Activated gamma-delta T cell treated with anti-CD3 and anti-CD28 coated beads, Interleukin-2, amount 50 U/mL, for 16 hours (primary cell): Measurements from ENCODE around the gene MITF.

Experiments
- DNase-seq: peaks from one replicate; pipeline ENCODE4 v3.0.0-alpha.2; 2020; ENCODE audit warnings: low read depth

Gene MITF

DNA sequence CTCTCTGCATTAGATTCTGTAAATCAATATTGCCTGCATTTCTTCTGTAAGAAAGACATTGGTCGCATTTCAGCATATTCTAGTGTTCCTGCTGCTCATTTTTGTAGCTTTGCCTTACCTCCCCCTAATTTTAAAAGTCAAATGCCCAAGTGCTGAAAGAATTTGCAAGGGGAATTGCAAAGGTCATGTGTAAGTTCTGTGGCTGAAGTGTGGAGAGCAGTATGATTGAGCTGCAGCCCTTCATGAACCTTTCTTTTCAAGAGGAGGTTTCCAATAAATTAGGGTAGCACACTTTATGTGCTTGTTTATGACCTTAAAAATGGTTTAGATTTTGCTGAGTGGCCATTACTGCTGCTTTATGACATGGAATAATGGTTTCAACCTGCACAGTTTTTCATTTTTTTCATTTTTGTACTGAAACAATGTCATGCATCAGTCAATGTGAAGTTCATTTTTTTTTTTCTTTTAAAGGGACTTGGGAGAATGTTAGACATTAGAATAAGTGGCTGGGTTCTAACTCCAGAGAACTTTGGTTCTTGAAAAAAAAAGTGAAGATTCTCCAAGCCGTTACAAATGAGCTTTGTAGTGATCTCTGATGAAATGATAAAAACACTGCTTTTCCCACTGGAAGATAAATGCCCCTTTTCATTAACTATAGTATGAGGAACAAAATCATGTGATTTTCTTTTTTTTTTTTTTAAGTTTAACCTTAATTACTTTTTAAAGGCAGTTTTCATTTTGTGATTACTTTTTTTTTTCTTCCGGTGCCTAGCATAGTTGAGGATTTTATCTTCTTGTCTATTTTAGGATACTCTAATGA lies 99.6 kb downstream of the MITF start:
- no peak for DNase-seq

DNA sequence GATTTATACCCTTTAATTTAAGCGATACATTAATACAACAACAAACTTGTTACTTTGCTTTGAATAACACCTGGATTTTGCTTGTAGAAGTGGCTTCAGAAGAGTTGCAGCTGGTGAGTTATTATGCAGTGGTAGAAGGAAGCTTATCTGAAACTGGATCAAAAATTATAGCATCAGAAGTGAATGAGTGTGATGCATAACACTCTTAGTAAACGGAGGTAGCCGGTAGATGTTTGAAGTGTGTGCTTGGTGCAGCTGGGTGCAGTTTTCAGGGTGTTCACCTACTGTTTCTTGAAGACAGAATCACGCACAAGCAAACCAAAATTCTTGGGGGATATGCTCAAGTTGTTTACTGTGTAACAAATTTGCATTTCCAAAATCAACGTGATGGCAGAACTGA lies 103.1 kb downstream of the MITF start:
- DNase-seq: no peak

DNA sequence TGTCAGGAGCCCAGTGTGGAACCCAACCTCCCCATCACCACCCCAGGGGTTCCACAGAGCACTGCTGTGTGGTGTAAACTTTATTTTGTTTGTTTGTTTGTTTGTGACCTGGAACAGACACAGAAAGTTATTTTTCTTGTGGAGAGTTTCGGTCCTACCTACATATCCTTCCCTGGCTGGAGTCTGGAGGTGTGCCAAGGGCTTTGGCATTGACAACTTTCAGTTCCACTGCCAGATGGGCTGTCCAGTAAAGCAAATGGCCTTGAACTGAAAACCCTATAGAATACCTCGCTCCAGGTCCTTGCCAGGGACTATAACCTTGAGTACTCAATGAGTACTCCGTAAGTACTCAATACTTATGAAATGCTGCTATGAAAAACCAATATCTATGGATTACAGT lies 103.5 kb downstream of the MITF start:
- no peak for DNase-seq

DNA sequence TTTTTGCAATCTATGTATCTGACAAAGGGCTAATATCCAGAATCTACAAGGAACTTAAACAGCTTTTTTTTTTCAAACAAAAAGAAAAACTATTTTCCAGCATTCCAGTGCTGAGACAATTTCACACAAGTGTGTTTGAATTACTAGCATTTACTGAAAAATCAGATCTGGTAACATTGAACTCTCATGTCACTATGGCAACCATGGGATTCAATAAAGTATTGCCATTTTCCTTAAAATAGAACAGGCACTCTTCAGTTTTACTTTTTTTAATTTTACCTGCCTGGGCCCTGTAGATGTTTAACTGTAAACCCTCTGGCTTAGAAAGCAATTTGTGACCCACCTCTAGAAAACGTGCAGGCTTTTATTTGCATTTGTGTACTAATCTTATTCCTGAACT lies 105.4 kb downstream of the MITF start:
- no peak for DNase-seq

DNA sequence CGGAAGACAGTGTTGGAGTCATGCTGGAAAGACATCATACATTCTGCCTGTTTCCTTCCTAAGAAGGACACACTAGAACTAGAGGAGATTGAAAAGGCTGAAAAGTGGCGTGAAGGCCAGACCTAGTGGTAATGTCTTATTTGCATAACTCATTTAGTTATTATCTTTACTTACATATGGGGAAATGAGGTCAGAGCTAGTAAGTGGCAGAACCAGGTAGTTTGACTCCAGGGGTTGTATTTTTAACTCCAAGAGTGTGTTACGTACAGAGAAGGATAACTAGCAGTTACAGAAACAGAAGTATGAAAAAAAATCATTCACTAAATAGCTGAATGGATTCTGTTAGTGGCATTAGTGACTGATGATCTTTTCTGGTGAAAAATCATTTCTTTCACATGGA lies 108.0 kb downstream of the MITF start:
- no peak for DNase-seq

DNA sequence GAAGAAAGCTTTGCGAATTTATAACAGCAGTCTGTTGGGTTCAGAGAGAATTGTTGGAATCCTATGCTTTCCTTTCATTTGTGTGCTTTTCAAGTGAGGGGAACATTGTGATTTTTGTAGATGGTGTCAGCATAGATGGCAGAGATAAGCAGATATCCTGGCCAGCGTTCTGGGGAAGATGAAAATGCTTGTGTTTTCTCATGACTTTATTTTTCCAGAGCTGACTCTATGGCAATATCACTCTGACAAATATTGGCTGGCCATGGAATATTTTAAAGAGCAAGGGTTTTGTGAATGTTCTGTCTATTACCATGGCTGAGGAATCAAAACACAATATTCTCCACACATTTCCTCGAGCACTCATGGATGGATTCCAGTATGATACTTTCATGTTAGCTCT lies 108.8 kb downstream of the MITF start:
- DNase-seq: no peak

DNA sequence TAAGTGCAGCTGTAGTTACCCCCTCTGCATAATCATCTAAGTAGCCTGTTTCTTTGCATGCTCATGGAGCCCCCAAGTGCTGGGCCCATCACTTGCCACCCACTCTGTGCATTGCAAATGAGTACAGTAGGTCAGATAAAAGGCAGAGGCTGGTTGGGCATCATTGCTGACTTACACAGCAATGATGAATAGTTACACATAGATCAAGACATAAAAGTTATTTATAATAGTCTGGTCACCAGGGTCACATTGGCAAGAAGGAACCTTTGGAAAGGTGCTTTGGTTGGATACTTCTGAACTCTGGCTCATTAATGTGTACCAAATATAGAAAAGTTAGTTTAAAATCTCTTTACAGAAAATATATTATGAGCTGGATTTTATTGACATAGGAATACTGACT lies 111.6 kb downstream of the MITF start:
- DNase-seq: no peak

DNA sequence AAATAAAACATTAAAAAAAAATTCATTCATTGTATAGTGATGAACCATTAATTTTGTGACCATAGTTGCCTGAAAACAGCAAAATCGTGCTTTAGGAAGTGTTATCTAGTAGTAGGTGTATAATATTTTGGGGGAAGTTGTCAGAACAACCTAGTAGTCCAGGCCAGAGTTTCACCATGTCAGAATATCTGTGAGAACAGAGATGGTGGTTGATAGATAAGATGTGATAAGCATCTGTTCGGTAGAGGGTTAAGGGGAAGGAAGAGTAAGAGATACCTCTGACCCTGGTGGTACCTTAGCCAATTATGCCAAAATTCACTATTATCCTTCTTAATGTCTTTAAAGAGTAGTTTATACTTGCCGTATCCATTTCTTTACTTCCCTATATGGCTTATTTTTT lies 113.8 kb downstream of the MITF start:
- no peak for DNase-seq

DNA sequence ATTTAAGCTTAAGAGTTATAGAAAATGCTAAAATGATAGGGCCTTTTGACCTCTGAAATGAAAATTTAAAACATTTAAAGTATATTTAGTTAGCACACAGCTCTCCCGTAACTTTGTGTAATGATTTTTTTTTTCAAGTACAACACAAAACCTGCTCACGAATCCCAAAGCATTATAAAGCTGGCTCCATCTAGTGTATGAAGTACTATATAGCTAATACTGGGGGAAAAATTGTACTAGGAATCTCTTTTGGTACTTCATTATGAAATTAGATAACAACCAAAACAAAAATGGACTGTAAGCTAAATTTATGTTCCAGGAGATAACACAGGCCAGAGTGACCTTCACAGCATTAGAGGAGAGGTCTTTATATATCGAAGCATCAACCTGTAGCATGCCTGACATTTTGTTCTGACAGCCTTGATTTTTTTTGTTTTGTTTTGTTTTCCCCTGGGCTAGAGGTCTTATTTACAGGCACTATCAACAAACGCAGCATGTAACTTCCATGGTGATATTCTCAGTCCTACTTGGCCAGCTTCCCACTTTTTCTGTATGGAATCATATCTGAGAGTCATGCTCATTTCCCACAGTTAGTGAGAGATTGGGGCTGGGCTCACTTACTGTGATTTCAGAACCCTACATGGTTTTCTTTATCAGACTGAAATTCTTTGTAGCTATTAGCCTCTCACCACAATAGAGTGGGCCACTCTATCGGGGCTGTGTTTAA lies 116.3 kb downstream of the MITF start:
- no peak for DNase-seq

DNA sequence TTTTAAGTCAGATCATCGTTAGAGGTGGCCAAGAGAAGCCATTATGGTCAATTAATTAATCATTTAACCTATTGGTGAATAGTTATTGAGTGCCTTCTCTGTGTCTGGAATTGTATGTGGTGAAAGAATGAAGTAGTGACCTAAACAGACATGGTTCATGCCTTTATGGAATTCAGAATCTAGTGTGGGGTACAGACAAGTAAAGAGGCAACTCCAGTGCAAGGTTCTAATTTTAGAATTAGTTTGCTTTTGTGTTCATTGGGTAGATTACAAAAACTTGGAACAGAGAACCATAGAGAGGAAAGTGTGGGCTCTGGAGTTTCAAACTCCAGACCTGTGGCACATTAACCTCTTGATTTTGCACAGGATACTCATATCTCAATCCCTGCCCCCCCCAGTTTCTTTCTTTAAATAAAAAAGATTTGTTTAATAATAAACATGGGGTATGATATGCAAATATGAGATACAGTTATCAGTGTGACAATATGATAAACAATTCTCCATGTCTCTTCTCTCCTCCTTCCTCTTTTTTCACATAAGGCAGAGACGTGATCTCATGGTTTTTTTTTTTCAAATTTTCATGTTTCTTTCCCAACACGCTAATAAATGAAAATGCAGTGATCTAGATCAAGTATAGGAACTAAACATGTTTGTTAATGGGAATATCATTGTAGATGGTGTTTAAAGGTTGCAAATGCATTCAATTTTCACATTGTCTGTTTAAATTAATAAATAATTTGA lies 117.9 kb downstream of the MITF start:
- DNase-seq: no peak

DNA sequence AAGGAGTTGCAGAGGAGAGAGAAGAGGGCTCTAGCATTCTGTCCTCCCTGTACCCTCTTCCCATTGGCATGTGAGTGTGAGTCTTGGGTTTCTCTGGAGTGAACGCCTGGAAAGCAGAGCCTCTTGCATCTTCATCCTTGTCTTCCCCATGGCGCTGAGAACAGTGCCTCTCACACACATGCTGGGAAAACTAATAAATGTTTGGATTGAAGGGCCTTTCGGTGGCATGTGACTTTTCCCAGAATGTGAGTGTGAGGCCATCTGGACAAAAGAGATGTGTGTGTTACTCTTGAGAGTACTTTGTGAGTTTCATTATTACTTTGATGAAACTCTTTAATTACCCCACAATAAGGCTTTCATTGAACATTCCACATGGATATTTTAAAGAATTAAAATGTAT lies 122.3 kb downstream of the MITF start:
- no peak for DNase-seq

DNA sequence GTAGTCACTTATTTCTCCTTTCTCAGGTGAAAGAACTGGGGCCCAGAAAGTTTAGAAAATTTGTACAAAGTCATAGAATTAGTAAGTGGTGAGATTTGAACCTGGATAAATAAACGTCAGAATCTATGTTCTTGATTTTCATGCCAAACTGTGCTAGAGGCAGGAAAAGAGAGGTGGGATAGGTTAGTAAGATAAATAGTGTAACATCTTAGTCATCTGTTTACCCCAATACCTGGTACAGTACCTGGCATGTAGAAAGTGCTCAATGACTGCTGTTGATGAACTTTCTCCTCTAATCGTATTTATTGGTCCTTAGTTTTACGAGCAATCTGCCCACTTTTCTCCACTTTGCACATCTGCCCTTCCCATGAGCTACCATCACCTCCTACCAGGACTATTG lies 124.9 kb downstream of the MITF start:
- DNase-seq: no peak

DNA sequence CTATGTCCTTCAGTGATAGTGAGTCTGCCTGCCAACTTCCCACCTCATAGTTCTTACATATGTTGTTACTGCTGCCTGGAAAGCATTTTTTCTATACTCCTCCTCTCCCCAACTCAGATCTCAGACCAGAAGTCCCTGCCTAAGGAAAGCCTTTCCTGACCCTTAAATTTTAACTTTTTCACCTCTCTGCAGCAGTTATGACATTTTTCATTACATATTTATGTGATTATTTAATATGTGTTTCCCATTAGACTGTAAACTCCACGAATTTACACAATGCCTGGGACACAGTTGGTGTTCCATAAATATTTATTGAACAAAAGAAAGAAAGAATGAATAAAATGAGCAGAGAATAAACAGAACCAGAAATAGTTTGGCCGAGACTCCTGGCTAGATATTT lies 125.5 kb downstream of the MITF start:
- DNase-seq: no peak

DNA sequence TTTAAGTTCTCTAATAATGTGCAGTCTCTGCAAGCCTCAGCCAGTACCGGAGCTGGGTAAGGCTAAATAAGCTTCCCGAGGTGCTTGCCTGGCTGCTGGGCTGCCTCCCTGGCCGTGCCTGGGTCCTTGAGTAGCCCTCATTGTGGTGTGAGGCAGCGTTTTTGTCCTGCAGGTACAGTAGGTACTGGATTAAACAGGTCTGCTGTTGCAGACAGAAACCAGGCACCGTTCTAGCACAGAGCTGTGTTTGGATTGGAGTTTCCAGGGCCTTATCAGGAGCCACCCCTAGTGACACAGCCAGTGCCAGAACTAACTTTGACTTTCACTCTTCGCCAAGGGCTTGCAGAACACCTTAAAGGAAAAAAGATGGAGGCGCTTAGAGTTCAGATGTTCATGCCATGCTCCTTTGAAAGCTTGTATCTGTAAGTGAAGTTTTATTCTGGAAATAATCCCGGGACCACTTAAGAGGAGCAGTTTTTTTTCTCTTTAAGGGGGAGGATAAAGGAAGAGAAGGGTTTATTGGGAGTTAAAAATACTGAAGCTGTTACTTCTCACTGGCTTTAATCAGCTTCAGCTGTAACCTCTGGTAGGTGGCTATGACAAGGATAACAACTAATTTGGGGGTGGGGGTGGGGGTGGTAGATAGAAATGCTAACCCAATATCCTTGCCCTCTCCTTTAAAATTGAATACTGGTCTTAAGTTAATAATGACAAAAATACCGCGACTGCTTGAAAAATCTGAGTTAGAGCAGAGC lies 126.8 kb downstream of the MITF start:
- no peak for DNase-seq

DNA sequence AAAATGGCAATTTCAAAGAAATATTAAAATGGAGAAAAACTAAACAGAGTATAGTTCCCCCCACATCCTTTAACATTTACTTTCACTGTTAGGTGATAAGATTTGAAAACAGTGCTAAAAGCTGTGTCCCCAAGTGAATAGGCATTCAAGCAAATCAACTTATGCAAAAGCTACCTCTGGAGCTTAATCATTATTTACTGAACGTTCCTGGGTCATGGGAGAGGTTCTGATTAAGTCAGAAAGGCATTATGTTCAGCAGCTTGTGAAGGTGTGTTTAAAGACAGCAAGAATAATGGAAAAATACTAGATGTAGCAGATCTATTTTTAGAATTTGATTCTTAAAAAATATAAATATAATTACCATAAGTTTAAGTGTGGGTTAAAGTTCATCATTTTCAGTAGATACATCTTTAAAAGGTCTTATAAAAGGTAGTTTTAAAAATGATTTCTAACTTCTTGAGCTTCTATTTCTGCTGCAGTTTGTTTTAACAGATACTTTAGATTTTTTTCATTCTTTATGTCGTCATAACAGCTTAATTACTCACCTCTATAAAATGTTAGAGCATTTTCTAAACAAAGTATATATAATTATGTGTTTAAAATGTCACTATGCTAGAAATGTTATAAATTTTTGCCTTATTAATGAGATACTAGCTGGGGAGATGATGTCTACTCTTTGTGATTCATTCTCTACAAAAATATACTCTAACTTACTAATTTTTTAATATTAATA lies 127.9 kb downstream of the MITF start:
- no peak for DNase-seq

DNA sequence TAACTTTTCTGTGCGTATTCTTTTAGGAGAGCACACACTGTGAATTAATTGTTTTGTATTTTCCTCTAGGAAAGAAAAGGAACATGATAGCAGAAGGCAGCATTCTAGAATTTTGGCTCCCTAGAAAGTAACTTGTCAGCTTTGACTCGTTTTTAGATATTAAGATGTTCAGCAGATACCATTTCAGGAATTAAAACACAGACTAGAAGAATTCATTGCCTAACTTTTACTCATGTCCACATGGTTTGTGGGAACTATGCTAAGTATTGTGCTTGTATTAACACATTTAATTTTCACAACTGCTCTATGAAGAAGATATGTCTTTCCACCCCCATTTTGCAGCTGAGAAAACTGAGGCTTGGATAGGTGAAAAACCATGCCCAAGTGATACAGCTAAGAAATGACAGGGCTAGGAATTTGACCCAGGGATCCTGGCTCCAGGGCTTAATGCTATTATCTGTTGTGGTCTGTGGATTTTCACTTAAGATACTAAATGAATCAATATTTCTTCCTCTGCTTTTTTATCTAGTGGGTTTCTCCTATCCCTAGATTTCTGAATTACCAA lies 128.8 kb downstream of the MITF start:
- DNase-seq: no peak

DNA sequence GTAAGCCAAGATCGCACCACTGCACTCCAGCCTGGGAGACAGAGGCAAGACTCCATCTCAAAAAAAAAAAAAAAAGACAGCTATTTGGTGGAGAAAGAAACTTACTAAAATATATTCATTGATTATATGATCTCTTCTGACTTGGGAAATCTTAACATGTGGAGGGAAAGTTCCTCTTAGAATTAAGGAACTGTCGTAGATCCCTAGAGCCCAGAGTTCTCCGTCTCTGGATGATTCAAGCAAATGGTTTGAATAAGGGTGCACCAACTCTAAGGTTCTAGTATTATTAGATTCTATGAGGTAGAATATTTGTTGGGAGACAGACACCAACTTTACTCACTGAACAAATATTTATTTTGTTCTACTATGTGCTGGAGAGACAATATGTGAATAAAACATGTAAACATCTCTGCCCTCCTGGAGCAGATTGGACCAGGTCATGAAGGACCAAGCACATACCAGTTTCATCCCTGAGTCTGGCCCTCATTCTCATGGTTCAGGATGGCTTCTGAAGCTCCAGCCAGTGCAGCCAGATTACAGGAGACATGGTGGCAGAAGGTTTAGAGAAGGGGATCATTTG lies 129.7 kb downstream of the MITF start:
- no peak for DNase-seq

DNA sequence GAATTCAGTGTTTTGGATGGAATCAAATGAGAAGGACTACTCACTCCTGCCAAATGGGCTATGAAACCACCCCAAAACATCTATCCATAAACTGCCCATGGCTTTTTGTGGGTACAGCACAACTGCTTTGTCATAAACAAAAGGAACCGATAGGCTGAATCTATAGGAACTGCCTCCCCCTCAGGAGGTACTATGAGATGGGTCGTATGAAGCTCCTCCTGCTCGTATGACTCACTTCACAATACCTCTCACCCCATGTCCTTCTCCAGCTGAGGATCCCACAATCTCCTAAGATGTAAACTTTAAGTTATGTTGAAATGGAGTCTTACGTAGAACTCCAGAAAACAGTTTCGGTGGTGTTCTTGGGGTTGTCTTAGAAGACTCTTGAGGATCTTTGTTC lies 130.4 kb downstream of the MITF start:
- DNase-seq: no peak

DNA sequence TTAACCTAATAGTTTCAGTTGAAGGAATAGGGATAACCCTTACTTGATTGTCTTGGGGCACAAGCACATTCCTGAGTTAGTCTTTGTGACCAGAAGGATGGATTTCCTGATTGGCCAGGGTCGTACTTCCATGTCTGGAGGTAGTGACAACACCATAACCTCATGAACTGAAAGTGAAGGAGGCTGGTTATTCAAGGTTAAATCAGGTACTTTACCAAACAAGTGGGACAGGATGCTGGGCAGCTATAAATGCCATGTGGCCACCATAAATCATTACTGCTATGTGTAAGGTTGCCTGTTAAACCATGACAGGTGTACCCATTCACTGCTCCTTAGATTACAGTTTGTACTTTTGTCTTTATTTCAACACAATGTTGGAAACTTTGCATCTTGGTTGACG lies 132.0 kb downstream of the MITF start:
- DNase-seq: no peak

DNA sequence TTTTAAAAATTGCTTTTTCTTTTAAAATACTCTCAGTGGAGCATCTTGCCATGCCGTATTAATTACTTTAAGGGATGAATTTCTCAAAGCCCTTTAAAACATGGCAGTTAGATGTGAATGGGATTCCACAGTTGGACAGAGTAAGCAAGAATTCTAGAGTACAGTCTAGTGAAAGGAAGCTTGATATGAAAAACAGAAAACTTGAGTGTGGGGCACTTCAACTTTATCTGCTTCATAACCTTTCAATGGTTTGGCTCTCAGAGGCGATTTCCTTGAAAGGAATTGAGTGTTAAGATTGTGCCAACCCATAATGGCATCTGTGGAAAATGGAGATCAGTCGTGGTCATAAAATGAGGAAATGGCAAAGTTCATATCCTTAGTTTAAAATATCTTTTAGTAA lies 132.6 kb downstream of the MITF start:
- no peak for DNase-seq

DNA sequence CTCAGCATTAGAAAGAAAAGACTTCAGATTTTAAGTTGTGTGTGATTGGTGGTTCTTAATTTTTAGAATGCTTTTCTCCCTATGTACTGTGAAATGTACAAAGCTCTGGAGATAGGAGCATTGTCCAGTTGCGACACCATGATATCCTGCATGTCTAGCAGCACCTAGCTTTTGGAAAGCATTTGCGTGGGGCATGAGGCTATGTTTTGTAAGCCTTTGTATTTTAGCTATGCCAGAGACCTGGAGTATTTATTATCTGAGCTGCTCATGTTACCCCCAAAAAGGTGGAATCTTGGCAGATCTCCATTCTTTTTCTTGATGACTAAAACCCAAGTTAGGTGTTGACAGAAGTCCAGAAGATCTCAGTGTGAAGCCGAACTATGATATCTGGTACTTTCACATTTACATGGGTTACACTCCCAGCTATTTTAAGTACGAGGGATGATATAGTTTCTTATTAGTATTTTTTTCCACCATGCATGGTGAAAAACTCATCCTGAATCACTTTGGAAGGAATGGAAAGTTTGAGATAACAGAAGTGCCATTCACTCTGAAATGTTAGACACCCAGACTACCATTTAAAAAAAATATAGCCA lies 133.6 kb downstream of the MITF start:
- no peak for DNase-seq
